Measurements from ENCODE around the gene COL27A1. TPM values are rescaled to one million over a fixed set of nuclear protein-coding genes. Genes with fewer than 3 reads are reported as not detected.

Gene COL27A1
- total RNA-seq, 4 donors from 2014 or later, result 14.2 to 32.9 (median 20.7) TPM

- H3K27me3 ChIP-seq, result no peaks in the 10 kb centered on the region
- WGBS, result 85% methylated on average over 7 of the region's 21 CpGs
- H3K9me3 ChIP-seq, result no peaks in the 10 kb centered on the region
- H3K4me3 ChIP-seq, result no peak overlapping the region
- peaks cover 7% of the 10 kb centered on the region for H3K36me3 ChIP-seq
- H3K4me1 ChIP-seq, result peaks cover 15% of the 10 kb centered on the region
- DNase-seq (ENCODE audit: low spot score in 2 of 2), result no peak
- TF ChIP-seq CTCF (IDR thresholded peaks at IDR 0.05) (no peak), EP300 (IDR thresholded peaks at IDR 0.05) (no peak), POLR2AphosphoS5 (IDR thresholded peaks at IDR 0.05) (no peak), POLR2A (IDR thresholded peaks at IDR 0.05) (no peak)
- H3K27ac ChIP-seq, result no peak overlapping the region
These were observed 85.6 kb downstream of the COL27A1 start for GRCh38 chr9:114240647-114241558.

- H3K27me3 ChIP-seq, result no peaks in the 10 kb centered on the region
- no peak overlapping the region for H3K4me3 ChIP-seq
- H3K4me1 ChIP-seq, result peaks cover 5% of the 10 kb centered on the region
- TF ChIP-seq CTCF (IDR thresholded peaks at IDR 0.05), result no peak
- TF ChIP-seq POLR2A (IDR thresholded peaks at IDR 0.05), result no peak
- TF ChIP-seq EP300 (IDR thresholded peaks at IDR 0.05), result no peak
- TF ChIP-seq POLR2AphosphoS5 (IDR thresholded peaks at IDR 0.05), result no peak
- no peak for DNase-seq (ENCODE audit: low spot score in 2 of 2)
- H3K36me3 ChIP-seq, result peaks cover 7% of the 10 kb centered on the region
- no peak overlapping the region for H3K27ac ChIP-seq
- H3K9me3 ChIP-seq, result no peaks in the 10 kb centered on the region
- WGBS, result 87% methylated on average over 8 of the region's 8 CpGs
These were observed 87.5 kb downstream of the COL27A1 start for GRCh38 chr9:114242837-114243236.

GRCh38 chr9:114243240-114243639, 87.9 kb downstream of the COL27A1 start:
- H3K4me1 ChIP-seq, result peaks cover 5% of the 10 kb centered on the region
- DNase-seq (ENCODE audit: low spot score in 2 of 2), result no peak
- no peak overlapping the region for H3K27ac ChIP-seq
- H3K9me3 ChIP-seq, result no peaks in the 10 kb centered on the region
- H3K27me3 ChIP-seq, result no peaks in the 10 kb centered on the region
- H3K36me3 ChIP-seq, result peaks cover 7% of the 10 kb centered on the region
- H3K4me3 ChIP-seq, result no peak overlapping the region
- TF ChIP-seq POLR2A (IDR thresholded peaks at IDR 0.05) (no peak), EP300 (IDR thresholded peaks at IDR 0.05) (no peak), POLR2AphosphoS5 (IDR thresholded peaks at IDR 0.05) (no peak), CTCF (IDR thresholded peaks at IDR 0.05) (no peak)
- WGBS, result 100% methylated on average over 3 of the region's 3 CpGs

GRCh38 chr9:114244570-114244969, 89.2 kb downstream of the COL27A1 start:
- no peak for DNase-seq (ENCODE audit: low spot score in 2 of 2)
- Histone ChIP-seq H3K4me1 (peaks cover 4% of the 10 kb centered on the region), H3K4me3 (no peak overlapping the region), H3K27me3 (no peaks in the 10 kb centered on the region), H3K36me3 (peaks cover 7% of the 10 kb centered on the region), H3K9me3 (no peaks in the 10 kb centered on the region), H3K27ac (no peak overlapping the region)
- TF ChIP-seq CTCF (IDR thresholded peaks at IDR 0.05), result no peak
- TF ChIP-seq EP300 (IDR thresholded peaks at IDR 0.05), result no peak
- TF ChIP-seq POLR2A (IDR thresholded peaks at IDR 0.05), result no peak
- TF ChIP-seq POLR2AphosphoS5 (IDR thresholded peaks at IDR 0.05), result no peak
- WGBS, result 89% methylated on average over 1 of the region's 8 CpGs

GRCh38 chr9:114246558-114246957, 91.2 kb downstream of the COL27A1 start:
- H3K9me3 ChIP-seq, result no peaks in the 10 kb centered on the region
- peaks cover 20% of the 10 kb centered on the region for H3K4me1 ChIP-seq
- DNase-seq (ENCODE audit: low spot score in 2 of 2), result no peak
- WGBS, result 74% methylated on average over 12 of the region's 12 CpGs
- no peak overlapping the region for H3K27ac ChIP-seq
- H3K27me3 ChIP-seq, result no peaks in the 10 kb centered on the region
- no peak for TF ChIP-seq POLR2AphosphoS5 (IDR thresholded peaks at IDR 0.05)
- TF ChIP-seq POLR2A (IDR thresholded peaks at IDR 0.05), result no peak
- no peak for TF ChIP-seq EP300 (IDR thresholded peaks at IDR 0.05)
- TF ChIP-seq CTCF (IDR thresholded peaks at IDR 0.05), result no peak
- H3K36me3 ChIP-seq, result peaks cover 4% of the 10 kb centered on the region
- no peak overlapping the region for H3K4me3 ChIP-seq
